Fibroblast of upper back skin (primary cell): ENCODE results near the gene PLEKHG4B.
"Not testable (repeated sequence)": the region's sequence is repeated elsewhere in the genome, so short reads cannot be mapped to it uniquely, and the experiment has no call there.

Experiments used
- DNase-seq: peaks from one replicate; pipeline ENCODE4 v3.0.0-alpha.2; 2013

PLEKHG4B gene

GRCh38 chr5:91556-92263, at the start of gene PLEKHG4B:
TSS of gene PLEKHG4B (plus strand) at chr5:92168. CDS start at chr5:92232, 64 bp downstream.
- peak; percentile 28 for DNase-seq

- peak; percentile 19 for DNase-seq
These were observed 49.7 kb upstream of the PLEKHG4B start for GRCh38 chr5:42250-42649.

GRCh38 chr5:48192-48591, 43.8 kb upstream of the PLEKHG4B start:
- DNase-seq = no peak

GRCh38 chr5:49530-49929, 42.4 kb upstream of the PLEKHG4B start:
- not testable (repeated sequence) for DNase-seq

GRCh38 chr5:49953-50544, 41.9 kb upstream of the PLEKHG4B start:
- no peak for DNase-seq

- DNase-seq = no peak
These were observed 41.1 kb upstream of the PLEKHG4B start for GRCh38 chr5:50724-51499.

- no peak for DNase-seq
These were observed 40.5 kb upstream of the PLEKHG4B start for GRCh38 chr5:51500-51823.

GRCh38 chr5:53381-54174, 38.4 kb upstream of the PLEKHG4B start:
- DNase-seq = peak; percentile 17

GRCh38 chr5:54175-54730, 37.7 kb upstream of the PLEKHG4B start:
- no peak for DNase-seq

GRCh38 chr5:54876-55569, 36.9 kb upstream of the PLEKHG4B start:
- DNase-seq = no peak

- DNase-seq = peak; percentile 37
These were observed 35.2 kb upstream of the PLEKHG4B start for GRCh38 chr5:56561-57290.

- DNase-seq = not testable (repeated sequence)
These were observed 31.7 kb upstream of the PLEKHG4B start for GRCh38 chr5:60250-60649.

GRCh38 chr5:70440-70839, 21.5 kb upstream of the PLEKHG4B start:
- DNase-seq = no peak

- DNase-seq = not testable (repeated sequence)
These were observed 19.4 kb upstream of the PLEKHG4B start for GRCh38 chr5:72316-73180.

- not testable (repeated sequence) for DNase-seq
These were observed 18.9 kb upstream of the PLEKHG4B start for GRCh38 chr5:73181-73447.

- DNase-seq = no peak
These were observed 18.0 kb upstream of the PLEKHG4B start for GRCh38 chr5:73768-74502.

GRCh38 chr5:74503-75109, 17.4 kb upstream of the PLEKHG4B start:
- DNase-seq = no peak

GRCh38 chr5:75331-76320, 16.3 kb upstream of the PLEKHG4B start:
- no peak for DNase-seq
